Measurements from ENCODE around the gene CHST14.
A peak's percentile ranks its signal among the peaks of the same experiment; 100 is the strongest.
"Not testable (repeated sequence)": the region's sequence is repeated elsewhere in the genome, so short reads cannot be mapped to it uniquely, and the experiment has no call there.

Gene CHST14

GRCh38 chr15:40440743-40441564 is 29.8 kb upstream of the CHST14 start, which contains the start of gene BAHD1:
Gene BAHD1 (plus strand): TSS chr15:40440953. CDS start chr15:40458465, 17,512 bp downstream.
- DNase-seq (ENCODE audit: low read depth), result peak; percentile 92

- DNase-seq (ENCODE audit: low read depth), result no peak
Measured at GRCh38 chr15:40441565-40442531, 28.9 kb upstream of the CHST14 start.

- no peak for DNase-seq (ENCODE audit: low read depth)
Measured at GRCh38 chr15:40443255-40443654, 27.5 kb upstream of the CHST14 start.

GRCh38 chr15:40443846-40444245 is 26.9 kb upstream of the CHST14 start:
- DNase-seq (ENCODE audit: low read depth), result no peak

GRCh38 chr15:40444736-40445135 is 26.0 kb upstream of the CHST14 start:
- no peak for DNase-seq (ENCODE audit: low read depth)

GRCh38 chr15:40445421-40445922 is 25.3 kb upstream of the CHST14 start:
- DNase-seq (ENCODE audit: low read depth), result no peak

- DNase-seq (ENCODE audit: low read depth), result no peak
Measured at GRCh38 chr15:40446144-40446543, 24.6 kb upstream of the CHST14 start.

GRCh38 chr15:40448354-40448753 is 22.4 kb upstream of the CHST14 start:
- no peak for DNase-seq (ENCODE audit: low read depth)

GRCh38 chr15:40449275-40449674 is 21.5 kb upstream of the CHST14 start:
- no peak for DNase-seq (ENCODE audit: low read depth)

- no peak for DNase-seq (ENCODE audit: low read depth)
Measured at GRCh38 chr15:40450047-40450446, 20.7 kb upstream of the CHST14 start.

- DNase-seq (ENCODE audit: low read depth), result no peak
Measured at GRCh38 chr15:40451527-40452158, 19.1 kb upstream of the CHST14 start.

- no peak for DNase-seq (ENCODE audit: low read depth)
Measured at GRCh38 chr15:40452296-40453090, 18.3 kb upstream of the CHST14 start.

GRCh38 chr15:40453941-40454340 is 16.8 kb upstream of the CHST14 start:
- DNase-seq (ENCODE audit: low read depth), result not testable (repeated sequence)

GRCh38 chr15:40454904-40455391 is 15.8 kb upstream of the CHST14 start:
- no peak for DNase-seq (ENCODE audit: low read depth)

GRCh38 chr15:40456299-40456712 is 14.5 kb upstream of the CHST14 start:
- no peak for DNase-seq (ENCODE audit: low read depth)

- no peak for DNase-seq (ENCODE audit: low read depth)
Measured at GRCh38 chr15:40456738-40457137, 14.0 kb upstream of the CHST14 start.

GRCh38 chr15:40458495-40459371 is 12.1 kb upstream of the CHST14 start:
- no peak for DNase-seq (ENCODE audit: low read depth)

GRCh38 chr15:40459391-40460015 is 11.3 kb upstream of the CHST14 start:
- no peak for DNase-seq (ENCODE audit: low read depth)

GRCh38 chr15:40460404-40460803 is 10.4 kb upstream of the CHST14 start:
- no peak for DNase-seq (ENCODE audit: low read depth)

GRCh38 chr15:40461958-40462357 is 8.8 kb upstream of the CHST14 start:
- DNase-seq (ENCODE audit: low read depth), result no peak
